MCF 10A (cell line): ENCODE data around the gene COMP. TPM values are rescaled to one million over a fixed set of nuclear protein-coding genes. Genes with fewer than 3 reads are reported as not detected.

Source experiments
- Bru-seq: library from RNA; stranded (reverse); fragments of 400-500 nt; gene quantifications from one replicate; lab custom pipeline; 2021; lab: Mats Ljungman, UMichigan
- BruChase-seq, 2 experiments: library from RNA; stranded (reverse); fragments of 400-500 nt; gene quantifications; one replicate each; lab custom pipeline; 2021; lab: Mats Ljungman, UMichigan
- BruUV-seq: library from RNA; stranded (reverse); fragments of 400-500 nt; replicated peaks from 2 replicates; lab custom pipeline; 2021; lab: Mats Ljungman, UMichigan
- CTCF ChIA-PET: fragments of 300-600 bp; sonication (Branson Sonifier 250); formaldehyde crosslinking; extraction: SDS; loops from one replicate; lab custom pipeline; 2021; ENCODE audit warnings: antibody characterized with exemption, inconsistent platforms; lab: Yijun Ruan, JAX
- POLR2A ChIA-PET: fragments of 300-600, 350-650 bp; sonication (Branson Sonifier 250); formaldehyde crosslinking; extraction: SDS; loops from one replicate; lab custom pipeline; 2020; ENCODE audit warnings: antibody characterized with exemption, inconsistent platforms; lab: Yijun Ruan, JAX
- DNase-seq: peaks from one replicate; pipeline ENCODE4 v3.0.0-alpha.2; 2018; ENCODE audit not compliant: unreplicated experiment
- H3K27ac Mint-ChIP-seq: one replicate; pipeline ENCODE4 v1.8.0; 2022; ENCODE audit warnings: mild to moderate bottlenecking, low read depth, mixed read lengths; ENCODE audit not compliant: unreplicated experiment
- H3K27me3 Mint-ChIP-seq: one replicate; pipeline ENCODE4 v1.8.0; 2022; ENCODE audit warnings: mixed read lengths; ENCODE audit not compliant: insufficient read depth, unreplicated experiment
- H3K36me3 Mint-ChIP-seq: one replicate; pipeline ENCODE4 v1.8.0; 2022; ENCODE audit warnings: mild to moderate bottlenecking, moderate library complexity, mixed read lengths; ENCODE audit not compliant: insufficient read depth, unreplicated experiment
- H3K4me1 Mint-ChIP-seq: one replicate; pipeline ENCODE4 v1.8.0; 2022; ENCODE audit warnings: mixed read lengths; ENCODE audit not compliant: insufficient read depth, unreplicated experiment
- H3K4me3 Mint-ChIP-seq: one replicate; pipeline ENCODE4 v1.8.0; 2022; ENCODE audit warnings: mild to moderate bottlenecking, moderate library complexity, mixed read lengths; ENCODE audit not compliant: unreplicated experiment
- H3K9me3 Mint-ChIP-seq: one replicate; pipeline ENCODE4 v1.8.0; 2022; ENCODE audit warnings: mixed read lengths; ENCODE audit not compliant: unreplicated experiment
- CTCF ChIP-seq: fragments of 200-600 bp; IDR thresholded peaks from one replicate; pipeline ENCODE4 v1.8.0; 2022; ENCODE audit warnings: antibody characterized with exemption, mild to moderate bottlenecking; ENCODE audit not compliant: unreplicated experiment
- intact Hi-C: fragments of 100-400 bp; cut with micrococcal nuclease; formaldehyde crosslinking; loops from 2 replicates; pipeline ENCODE4 v1.14.1; 2022
- long read RNA-seq: library from polyadenylated mRNA; stranded (forward); transcript quantifications from one replicate; pipeline ENCODE4 v2.0.0, GENCODE V29; 2022
- total RNA-seq: library from RNA; stranded (reverse); gene quantifications from 2 replicates; pipeline ENCODE4 v1.2.3, GENCODE V29; 2022

Gene COMP
- total RNA-seq (not detected in 2 replicates), Bru-seq, nascent RNA (not detected), BruChase-seq, experiment 1, labeled RNA remaining after a 6-hour chase (percentile 8 among the genes with signal in this experiment), BruChase-seq, experiment 2, labeled RNA remaining after a 2-hour chase (not detected)
- long read RNA-seq = 0 reads

- ChIA-PET CTCF (interaction anchor here (1.4 kb wide), 1 partner anchor 18 kb away, joined by 3 read pairs; no protein-coding TSS in a partner anchor), POLR2A (no interaction called here)
- TF ChIP-seq CTCF = no peak
- H3K4me1 Mint-ChIP-seq = peaks cover 14% of the 10 kb centered on the region
- BruUV-seq = no TSS peak
- no peak for DNase-seq
- H3K27ac Mint-ChIP-seq = peak within 1 kb of the TSS; percentile 1
- H3K4me3 Mint-ChIP-seq = peak within 1 kb of the TSS; percentile 57
- H3K36me3 Mint-ChIP-seq = no peaks in the 10 kb centered on the region
- intact Hi-C loops = no loop called here
- H3K9me3 Mint-ChIP-seq = no peaks in the 10 kb centered on the region
- H3K27me3 Mint-ChIP-seq = peaks cover 43% of the 10 kb centered on the region
Measured at GRCh38 chr19:18790566-18791314, at the start of gene COMP. COMP (minus strand) TSS chr19:18791305; CDS start chr19:18791269, 36 bp downstream.

GRCh38 chr19:18840288-18841267, 49.5 kb upstream of the COMP start:
- H3K36me3 Mint-ChIP-seq = peaks cover 46% of the 10 kb centered on the region
- peaks cover 31% of the 10 kb centered on the region for H3K4me1 Mint-ChIP-seq
- no peaks in the 10 kb centered on the region for H3K27me3 Mint-ChIP-seq
- no peak for DNase-seq
- TF ChIP-seq CTCF = no peak
- ChIA-PET CTCF (interaction anchor here (0.9 to 3.4 kb wide), 6 partner anchors 8 to 252 kb away, joined by 3 to 17 read pairs (median 6); partner anchors contain the start of genes REX1BD and UPF1), POLR2A (no interaction called here)
- intact Hi-C loops = no loop called here
- no TSS peak for BruUV-seq
- no peaks in the 10 kb centered on the region for H3K9me3 Mint-ChIP-seq
- H3K4me3 Mint-ChIP-seq = no peak overlapping the region
- no peak overlapping the region for H3K27ac Mint-ChIP-seq

- DNase-seq = no peak
- Mint-ChIP-seq H3K36me3 (peaks cover 54% of the 10 kb centered on the region), H3K27me3 (no peaks in the 10 kb centered on the region), H3K4me3 (no peak overlapping the region), H3K9me3 (no peaks in the 10 kb centered on the region), H3K4me1 (peaks cover 37% of the 10 kb centered on the region), H3K27ac (no peak overlapping the region)
- intact Hi-C loops = no loop called here
- ChIA-PET POLR2A (no interaction called here), CTCF (interaction anchor here (0.8 to 2.4 kb wide), 6 partner anchors 8 to 251 kb away, joined by 3 to 13 read pairs (median 4); partner anchors contain the start of gene REX1BD)
- TF ChIP-seq CTCF = no peak
- no TSS peak for BruUV-seq
Measured at GRCh38 chr19:18839465-18840287, 48.6 kb upstream of the COMP start.
